Measurements from ENCODE around the gene VARS1.

VARS1 gene

DNA sequence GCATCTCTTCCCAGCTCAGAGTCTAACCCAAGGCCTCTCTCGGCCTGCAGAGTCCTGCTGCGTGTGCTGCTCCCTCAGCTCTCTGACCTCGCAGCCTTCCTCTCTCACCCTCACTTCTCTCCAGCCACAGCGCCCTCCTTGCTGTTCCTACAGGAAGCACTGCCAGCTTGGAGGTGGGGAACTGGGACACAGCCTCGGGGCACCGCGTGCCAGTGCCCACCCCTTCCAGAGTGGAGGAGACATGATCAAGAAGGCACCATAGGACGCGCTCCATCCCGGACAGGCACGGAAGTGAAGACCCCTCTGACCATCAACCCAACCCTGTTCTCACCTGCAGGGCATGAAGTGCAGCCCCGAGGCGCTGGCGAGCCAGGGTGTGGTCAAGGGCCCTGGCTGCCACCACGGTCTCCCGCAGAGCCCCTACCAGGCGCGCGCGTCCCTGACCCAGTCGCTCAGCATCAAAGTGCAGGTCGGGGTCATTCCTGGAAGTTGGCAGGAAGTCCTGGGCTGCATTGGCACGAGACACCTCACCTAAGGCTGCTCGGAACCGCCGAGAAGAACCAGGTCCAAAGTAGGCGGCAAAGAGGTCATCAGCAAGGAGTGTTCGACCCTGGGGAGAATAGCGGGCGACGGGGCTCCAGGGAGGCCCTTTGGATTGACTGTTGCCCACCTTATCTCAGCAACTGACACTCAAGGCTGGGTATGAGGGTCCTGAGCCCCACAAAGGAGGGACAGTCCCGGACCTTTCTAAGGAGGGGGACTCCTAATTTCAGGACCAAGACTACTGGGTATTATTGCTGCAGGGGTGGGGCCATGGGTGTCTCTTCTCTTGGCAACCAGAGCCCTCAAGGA is 19.7 kb downstream of the VARS1 start:
- peak overlapping the region; percentile 36 for H3K27ac Mint-ChIP-seq
- no peak for DNase-seq
- H3K4me1 Mint-ChIP-seq: peaks cover 27% of the 10 kb centered on the region
- peaks cover under 1% of the 10 kb centered on the region for H3K36me3 Mint-ChIP-seq (ENCODE audit: low read depth)
- H3K27me3 Mint-ChIP-seq (ENCODE audit: low read depth, poor library complexity): no peaks in the 10 kb centered on the region
- TF ChIP-seq, protein P1, sequence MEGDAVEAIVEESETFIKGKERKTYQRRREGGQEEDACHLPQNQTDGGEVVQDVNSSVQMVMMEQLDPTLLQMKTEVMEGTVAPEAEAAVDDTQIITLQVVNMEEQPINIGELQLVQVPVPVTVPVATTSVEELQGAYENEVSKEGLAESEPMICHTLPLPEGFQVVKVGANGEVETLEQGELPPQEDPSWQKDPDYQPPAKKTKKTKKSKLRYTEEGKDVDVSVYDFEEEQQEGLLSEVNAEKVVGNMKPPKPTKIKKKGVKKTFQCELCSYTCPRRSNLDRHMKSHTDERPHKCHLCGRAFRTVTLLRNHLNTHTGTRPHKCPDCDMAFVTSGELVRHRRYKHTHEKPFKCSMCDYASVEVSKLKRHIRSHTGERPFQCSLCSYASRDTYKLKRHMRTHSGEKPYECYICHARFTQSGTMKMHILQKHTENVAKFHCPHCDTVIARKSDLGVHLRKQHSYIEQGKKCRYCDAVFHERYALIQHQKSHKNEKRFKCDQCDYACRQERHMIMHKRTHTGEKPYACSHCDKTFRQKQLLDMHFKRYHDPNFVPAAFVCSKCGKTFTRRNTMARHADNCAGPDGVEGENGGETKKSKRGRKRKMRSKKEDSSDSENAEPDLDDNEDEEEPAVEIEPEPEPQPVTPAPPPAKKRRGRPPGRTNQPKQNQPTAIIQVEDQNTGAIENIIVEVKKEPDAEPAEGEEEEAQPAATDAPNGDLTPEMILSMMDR (IDR thresholded peaks at IDR 0.05): no peak
- H3K9me3 Mint-ChIP-seq: no peaks in the 10 kb centered on the region
- no peak overlapping the region for H3K4me3 Mint-ChIP-seq

DNA sequence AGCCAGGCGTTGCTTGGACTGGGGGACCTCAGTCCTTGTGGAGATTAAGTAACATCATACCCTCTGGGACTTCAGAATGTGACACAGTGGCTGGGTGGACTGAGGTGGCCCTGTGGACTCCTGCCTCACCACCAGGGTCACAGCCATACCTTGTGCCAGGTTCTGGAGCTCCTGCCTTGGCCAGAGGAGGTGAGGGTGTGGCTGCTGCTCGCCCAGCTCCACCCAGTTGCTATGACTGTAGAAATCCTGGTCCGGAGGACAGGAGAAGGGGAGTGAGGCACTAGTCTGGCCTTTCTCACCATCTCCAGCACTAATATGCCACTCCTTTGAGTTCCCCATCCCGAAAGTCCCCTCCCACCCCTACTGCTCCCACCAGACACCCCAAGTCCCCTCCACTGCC is 20.4 kb downstream of the VARS1 start:
- Mint-ChIP-seq H3K4me3 (no peak overlapping the region), H3K9me3 (no peaks in the 10 kb centered on the region), H3K27ac (peak overlapping the region; percentile 36), H3K4me1 (peaks cover 27% of the 10 kb centered on the region), H3K27me3 (ENCODE audit: low read depth, poor library complexity) (no peaks in the 10 kb centered on the region), H3K36me3 (ENCODE audit: low read depth) (no peaks in the 10 kb centered on the region)
- TF ChIP-seq, protein P1 (IDR thresholded peaks at IDR 0.05): no peak
- no peak for DNase-seq

DNA sequence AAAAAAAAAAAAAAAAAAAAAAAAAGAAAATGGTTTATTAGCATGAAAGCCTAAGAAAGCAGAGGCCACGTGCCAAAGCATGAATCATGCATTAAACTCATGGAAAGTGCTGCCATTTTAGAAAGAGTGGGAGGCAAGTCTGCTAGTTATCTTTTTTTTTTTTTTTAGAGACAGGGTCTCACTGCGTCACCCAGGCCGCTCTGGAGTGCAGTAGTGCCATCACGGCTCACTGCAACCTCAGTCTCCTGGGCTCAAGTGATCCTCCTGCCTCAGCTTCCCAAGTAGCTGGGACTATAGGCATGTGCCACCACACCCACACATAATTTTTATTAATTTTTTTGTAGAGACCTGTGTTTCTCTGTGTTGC is 23.6 kb downstream of the VARS1 start:
- no peaks in the 10 kb centered on the region for H3K9me3 Mint-ChIP-seq
- TF ChIP-seq, protein P1 (IDR thresholded peaks at IDR 0.05): no peak
- H3K4me3 Mint-ChIP-seq: no peak overlapping the region
- DNase-seq: no peak
- H3K36me3 Mint-ChIP-seq (ENCODE audit: low read depth): no peaks in the 10 kb centered on the region
- H3K4me1 Mint-ChIP-seq: peaks cover 23% of the 10 kb centered on the region
- H3K27me3 Mint-ChIP-seq (ENCODE audit: low read depth, poor library complexity): peaks cover 3% of the 10 kb centered on the region
- H3K27ac Mint-ChIP-seq: no peak overlapping the region

DNA sequence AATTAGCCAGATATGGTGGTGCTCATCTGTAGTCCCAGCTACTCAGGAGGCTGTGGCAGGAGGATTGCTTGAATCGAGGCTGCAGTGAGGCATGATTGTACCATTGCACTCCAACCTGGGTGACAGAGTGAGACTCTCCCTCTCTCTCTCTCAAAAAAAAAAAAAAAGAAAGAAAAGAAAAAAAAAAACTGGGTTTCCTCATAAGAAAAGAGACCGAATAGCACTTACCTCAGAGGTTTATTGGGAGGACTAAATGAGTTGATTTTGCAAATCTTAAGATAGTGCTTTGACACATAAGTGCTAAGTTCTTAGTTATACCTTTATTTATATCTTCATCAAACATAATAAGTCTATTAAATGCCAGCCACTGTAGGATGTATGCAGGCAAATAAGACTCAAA is 24.7 kb downstream of the VARS1 start:
- H3K27me3 Mint-ChIP-seq (ENCODE audit: low read depth, poor library complexity): peaks cover 3% of the 10 kb centered on the region
- no peak overlapping the region for H3K4me3 Mint-ChIP-seq
- TF ChIP-seq, protein P1 (IDR thresholded peaks at IDR 0.05): no peak
- no peak for DNase-seq
- no peak overlapping the region for H3K27ac Mint-ChIP-seq
- no peaks in the 10 kb centered on the region for H3K36me3 Mint-ChIP-seq (ENCODE audit: low read depth)
- H3K9me3 Mint-ChIP-seq: no peaks in the 10 kb centered on the region
- peaks cover 22% of the 10 kb centered on the region for H3K4me1 Mint-ChIP-seq

DNA sequence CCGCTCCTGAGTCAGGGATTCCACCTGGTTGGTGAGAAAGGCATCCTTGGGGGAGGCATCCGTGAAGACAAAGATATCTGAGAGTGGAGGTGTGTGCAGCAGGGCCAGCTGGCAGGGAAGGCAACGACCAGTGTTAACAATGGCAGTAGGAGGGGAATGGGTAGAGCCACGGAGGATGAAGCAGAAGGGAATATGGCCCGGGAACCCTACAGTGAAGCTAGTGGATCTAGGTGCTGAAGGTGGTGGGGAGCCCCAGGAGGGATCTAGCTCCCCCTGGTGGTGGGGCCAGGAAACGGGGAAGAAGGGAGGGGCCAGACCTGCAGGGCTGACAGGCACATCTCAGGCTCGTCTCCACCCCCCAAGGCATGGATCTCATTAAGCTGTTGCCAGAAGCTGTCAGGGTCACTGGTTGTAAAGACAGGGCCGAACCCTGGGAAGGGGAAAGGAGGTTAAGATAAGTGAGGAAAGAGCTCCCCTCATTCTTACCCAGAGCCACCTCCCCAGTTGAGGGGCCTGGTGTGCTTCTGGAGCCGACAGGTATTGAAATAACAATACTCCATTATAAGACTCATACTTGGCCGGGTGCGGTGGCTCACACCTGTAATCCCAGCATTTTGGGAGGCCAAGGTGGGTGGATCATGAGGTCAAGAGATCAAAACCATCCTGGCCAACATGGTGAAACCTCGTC is 25.7 kb downstream of the VARS1 start:
- peaks cover 14% of the 10 kb centered on the region for H3K4me1 Mint-ChIP-seq
- TF ChIP-seq, protein P1 (IDR thresholded peaks at IDR 0.05): peak; percentile 47
- no peaks in the 10 kb centered on the region for H3K36me3 Mint-ChIP-seq (ENCODE audit: low read depth)
- H3K9me3 Mint-ChIP-seq: no peaks in the 10 kb centered on the region
- H3K27ac Mint-ChIP-seq: no peak overlapping the region
- peaks cover 3% of the 10 kb centered on the region for H3K27me3 Mint-ChIP-seq (ENCODE audit: low read depth, poor library complexity)
- no peak overlapping the region for H3K4me3 Mint-ChIP-seq
- peak; percentile 41 for DNase-seq
